Thoracic aorta (tissue), 2 donors: ENCODE measurements around the gene KIRREL3. TPM values are rescaled to one million over a fixed set of nuclear protein-coding genes. Genes with fewer than 3 reads are reported as not detected.

Experiments
- ATAC-seq: fragments of 150-250 bp; one replicate; pipeline ENCODE4 v1.8.0; 2017; ENCODE audit warnings: low read depth; ENCODE audit not compliant: insufficient number of reproducible peaks, low FRiP score
- DNase-seq: peaks from one replicate; pipeline ENCODE4 v3.0.0-alpha.2; 2020; ENCODE audit warnings: low spot score
- H3K27ac ChIP-seq, 2 donors: fragments of 200-600 bp; sonication (generic); 1 replicate in 1 of 2; 2 replicates in 1 of 2; pipeline ENCODE4 v1.5.1; 2016; ENCODE audit warnings: mild to moderate bottlenecking in 2 of 2, moderate library complexity in 2 of 2
- H3K27me3 ChIP-seq: fragments of 200-600 bp; sonication (generic); replicated peaks from 2 replicates; pipeline ENCODE4 v1.6.0; 2016; ENCODE audit warnings: mild to moderate bottlenecking; ENCODE audit not compliant: insufficient read depth
- H3K36me3 ChIP-seq: fragments of 200-600 bp; sonication (generic); one replicate; pipeline ENCODE4 v1.5.1; 2016
- H3K4me1 ChIP-seq, 2 donors: fragments of 200-600 bp; sonication (generic); 1 replicate in 1 of 2; 2 replicates in 1 of 2; pipeline versions ENCODE4 v1.5.1 to v1.6.0; 2016; ENCODE audit warnings: low read depth in 2 of 2, mild to moderate bottlenecking in 1 of 2; ENCODE audit not compliant: control insufficient read depth in 1 of 2
- H3K4me3 ChIP-seq: fragments of 200-600 bp; sonication (generic); 2 replicates; pipeline ENCODE4 v1.5.1; 2016; ENCODE audit warnings: mild to moderate bottlenecking
- H3K9me3 ChIP-seq: fragments of 200-600 bp; sonication (generic); 2 replicates; pipeline ENCODE4 v1.5.1; 2016
- CTCF ChIP-seq: fragments of 200-600 bp; sonication (generic); IDR thresholded peaks from one replicate; pipeline ENCODE4 v1.5.1; 2019; ENCODE audit warnings: antibody characterized with exemption
- total RNA-seq, 2 donors: library from RNA; depleted of rRNA; stranded (reverse); fragments of >200 nt; gene quantifications; one replicate each; pipeline versions ENCODE4 v1.1.0 to v1.2.3, GENCODE V29; 2016

KIRREL3 gene
- total RNA-seq, 2 donors from 2014 or later = not detected

- no peaks in the 10 kb centered on the region for H3K27me3 ChIP-seq
- ATAC-seq = no peak
- H3K36me3 ChIP-seq = no peaks in the 10 kb centered on the region
- no peaks in the 10 kb centered on the region for H3K9me3 ChIP-seq
- no peak overlapping the region for H3K27ac ChIP-seq
- H3K4me3 ChIP-seq = no peak overlapping the region
- no peak for DNase-seq
- H3K4me1 ChIP-seq = peaks cover 8 to 13% of the 10 kb centered on the region in 2 donors
- TF ChIP-seq CTCF = no peak
Measured at GRCh38 chr11:126461996-126462395, 538.6 kb downstream of the KIRREL3 start.

GRCh38 chr11:126461096-126461440, 539.5 kb downstream of the KIRREL3 start:
- ATAC-seq = no peak
- no peak for TF ChIP-seq CTCF
- DNase-seq = no peak
- no peaks in the 10 kb centered on the region for H3K9me3 ChIP-seq
- no peak overlapping the region for H3K4me3 ChIP-seq
- no peak overlapping the region for H3K27ac ChIP-seq
- peaks cover 7 to 10% of the 10 kb centered on the region in 2 donors for H3K4me1 ChIP-seq
- H3K27me3 ChIP-seq = no peaks in the 10 kb centered on the region
- no peaks in the 10 kb centered on the region for H3K36me3 ChIP-seq

- Histone ChIP-seq H3K27me3 (no peaks in the 10 kb centered on the region), H3K9me3 (no peaks in the 10 kb centered on the region), H3K27ac (no peak overlapping the region), H3K4me1 (peaks cover 1 to 5% of the 10 kb centered on the region in 2 donors), H3K36me3 (no peaks in the 10 kb centered on the region), H3K4me3 (no peak overlapping the region)
- ATAC-seq (no peak), DNase-seq (no peak)
- TF ChIP-seq CTCF = no peak
Measured at GRCh38 chr11:126460417-126461095, 540.0 kb downstream of the KIRREL3 start.

GRCh38 chr11:126459691-126460281, 540.8 kb downstream of the KIRREL3 start:
- Histone ChIP-seq H3K4me1 (no peaks in the 10 kb centered on the region), H3K27ac (no peak overlapping the region), H3K36me3 (no peaks in the 10 kb centered on the region), H3K4me3 (no peak overlapping the region), H3K27me3 (no peaks in the 10 kb centered on the region), H3K9me3 (no peaks in the 10 kb centered on the region)
- ATAC-seq (no peak), DNase-seq (no peak)
- TF ChIP-seq CTCF = no peak

GRCh38 chr11:126457817-126458216, 542.8 kb downstream of the KIRREL3 start:
- no peak for TF ChIP-seq CTCF
- Histone ChIP-seq H3K9me3 (no peaks in the 10 kb centered on the region), H3K4me1 (no peaks in the 10 kb centered on the region), H3K27ac (no peak overlapping the region), H3K27me3 (no peaks in the 10 kb centered on the region), H3K4me3 (no peak overlapping the region), H3K36me3 (no peaks in the 10 kb centered on the region)
- DNase-seq = no peak
- ATAC-seq = no peak
